ENCODE data around the gene KSR1.
"Not testable (repeated sequence)": the region's sequence is repeated elsewhere in the genome, so short reads cannot be mapped to it uniquely, and the experiment has no call there.

GRCh38 chr17:27656620-27657019 is 200.4 kb downstream of the KSR1 start:
- TF ChIP-seq ZFP3 (CRISPR knock-in tag; IDR thresholded peaks at IDR 0.05); CSRNP3 (CRISPR knock-in tag; IDR thresholded peaks at IDR 0.05); CSDC2 (CRISPR knock-in tag; IDR thresholded peaks at IDR 0.05); ZNF8 (CRISPR knock-in tag; IDR thresholded peaks at IDR 0.05); ARNTL (CRISPR knock-in tag; IDR thresholded peaks at IDR 0.05; ENCODE audit: borderline replicate concordance, low read depth); ZFP30 (CRISPR knock-in tag; IDR thresholded peaks at IDR 0.05); GLIS3 (CRISPR knock-in tag; IDR thresholded peaks at IDR 0.05); RARB (CRISPR knock-in tag; IDR thresholded peaks at IDR 0.05); ZNF565 (CRISPR knock-in tag; conservative IDR thresholded peaks at IDR 0.05; ENCODE audit: low read depth); ZNF70 (CRISPR knock-in tag; IDR thresholded peaks at IDR 0.05); TSHZ2 (CRISPR knock-in tag; IDR thresholded peaks at IDR 0.05); CREB5 (CRISPR knock-in tag; IDR thresholded peaks at IDR 0.05; ENCODE audit: low read depth); TOX (CRISPR knock-in tag; IDR thresholded peaks at IDR 0.05; ENCODE audit: borderline replicate concordance); PPARA (CRISPR knock-in tag; IDR thresholded peaks at IDR 0.05; ENCODE audit: borderline replicate concordance): not testable (repeated sequence)

Measured in SK-N-SH treated with all-trans-retinoic acid at 6 μM for 48 hours (cell line).